SK-N-SH (cell line): Measurements from ENCODE around the gene EIF2S1. TPM values are rescaled to one million over a fixed set of nuclear protein-coding genes. Genes with fewer than 3 reads are reported as not detected.

ENCODE experiments used
- CTCF ChIA-PET: fragments of 300-600, 350-600 bp; formaldehyde crosslinking; extraction: SDS; loops from one replicate; lab custom pipeline; 2021; lab: Yijun Ruan, JAX
- POLR2A ChIA-PET: fragments of 350-600 bp; sonication (Branson Sonifier 250); formaldehyde crosslinking; extraction: SDS; loops from one replicate; lab custom pipeline; 2020; ENCODE audit warnings: antibody characterized with exemption, inconsistent platforms; lab: Yijun Ruan, JAX
- DNase-seq: peaks from one replicate; pipeline ENCODE4 v3.0.0; 2012
- H2AFZ ChIP-seq: fragments of 200-600 bp; sonication (generic); 2 replicates; pipeline ENCODE4 v1.8.1; 2016; ENCODE audit warnings: antibody characterized with exemption, mild to moderate bottlenecking, low read depth
- H3F3A ChIP-seq: fragments of 200-600 bp; sonication (generic); replicated peaks from 2 replicates; pipeline ENCODE3; 2016; ENCODE audit warnings: antibody characterized with exemption, mild to moderate bottlenecking; ENCODE audit not compliant: insufficient read depth
- H3K27ac ChIP-seq, 2 experiments: fragments of 200-500 bp in 1 of 2; fragments of 200-600 bp in 1 of 2; sonication (Bioruptor generic) in 1 of 2; sonication (generic), shearing (Covaris generic) in 1 of 2; 2 replicates each; pipeline versions ENCODE4 v1.5.1 to v1.6.1; 2014 to 2016; ENCODE audit warnings: low read depth in 2 of 2, inconsistent platforms in 1 of 2, low read length in 1 of 2, mild to moderate bottlenecking in 1 of 2, mixed read lengths in 1 of 2
- H3K27me3 ChIP-seq: fragments of 200-600 bp; sonication (generic), shearing (Covaris generic); 2 replicates; pipeline ENCODE4 v1.6.1; 2016; ENCODE audit warnings: mixed run types; ENCODE audit not compliant: insufficient read depth
- H3K36me3 ChIP-seq, 2 experiments: fragments of 200-500 bp in 1 of 2; fragments of 200-600 bp in 1 of 2; sonication (Bioruptor generic) in 1 of 2; sonication (generic) in 1 of 2; replicated peaks in 1 of 2; 2 replicates each; pipeline versions ENCODE3 to v1.5.1; 2014 to 2016; ENCODE audit warnings: low read length in 1 of 2, mild to moderate bottlenecking in 1 of 2; ENCODE audit not compliant: insufficient read depth in 2 of 2, control insufficient read depth in 1 of 2
- H3K4me1 ChIP-seq, 2 experiments: fragments of 200-500 bp in 1 of 2; fragments of 200-600 bp in 1 of 2; sonication (Bioruptor generic) in 1 of 2; sonication (generic), shearing (Covaris generic) in 1 of 2; 2 replicates each; pipeline versions ENCODE4 v1.5.1 to v1.6.1; 2014 to 2016; ENCODE audit warnings: low read depth in 1 of 2, low read length in 1 of 2, mixed run types in 1 of 2; ENCODE audit not compliant: insufficient read depth in 2 of 2, control insufficient read depth in 1 of 2
- H3K4me2 ChIP-seq: fragments of 200-600 bp; sonication (generic), shearing (Covaris generic); 2 replicates; pipeline ENCODE4 v1.6.1; 2017; ENCODE audit warnings: mixed run types
- H3K4me3 ChIP-seq, 2 experiments: fragments of 200-500 bp in 1 of 2; fragments of 200-600 bp in 1 of 2; sonication (Bioruptor generic) in 1 of 2; sonication (generic), shearing (Covaris generic) in 1 of 2; 2 replicates each; pipeline versions ENCODE4 v1.5.1 to v1.8.1; 2014 to 2016; ENCODE audit warnings: low read depth in 2 of 2, inconsistent platforms in 1 of 2, low read length in 1 of 2, mild to moderate bottlenecking in 1 of 2, mixed read lengths in 1 of 2, moderate library complexity in 1 of 2
- H3K79me2 ChIP-seq: fragments of 200-600 bp; sonication (generic); 2 replicates; pipeline ENCODE4 v1.8.1; 2017; ENCODE audit warnings: mild to moderate bottlenecking; ENCODE audit not compliant: insufficient read depth
- H3K9ac ChIP-seq: fragments of 200-600 bp; sonication (generic); 2 replicates; pipeline ENCODE4 v1.6.1; 2017; ENCODE audit warnings: mixed run types
- H3K9me2 ChIP-seq: fragments of 200-600 bp; sonication (generic); 2 replicates; pipeline ENCODE4 v1.6.1; 2017; ENCODE audit warnings: mixed run types
- H3K9me3 ChIP-seq: fragments of 200-600 bp; sonication (generic); 2 replicates; pipeline ENCODE4 v1.6.1; 2017; ENCODE audit warnings: mixed run types, mild to moderate bottlenecking, moderate library complexity
- H4K20me1 ChIP-seq: fragments of 200-600 bp; sonication (generic); 2 replicates; pipeline ENCODE4 v1.6.1; 2017; ENCODE audit warnings: mild to moderate bottlenecking, mixed run types; ENCODE audit not compliant: insufficient read depth
- EZH2phosphoT487 ChIP-seq: fragments of 200-600 bp; sonication (generic); IDR thresholded peaks from 2 replicates; pipeline ENCODE4 v1.6.1; 2017; ENCODE audit warnings: low read depth, mixed run types, mild to moderate bottlenecking, antibody characterized with exemption, moderate library complexity, borderline replicate concordance
- FOXJ3 ChIP-seq: sonication (generic); formaldehyde crosslinking; IDR thresholded peaks from 2 replicates; pipeline ENCODE4 v1.5.1; 2020; ENCODE audit warnings: mild to moderate bottlenecking, missing genetic modification reagents
- GABPA ChIP-seq: IDR thresholded peaks from 2 replicates; pipeline ENCODE4 v1.4.0; 2012; ENCODE audit warnings: low read depth, mild to moderate bottlenecking
- MXI1 ChIP-seq: IDR thresholded peaks from 2 replicates; pipeline ENCODE4 v1.6.1; 2012; ENCODE audit warnings: mild to moderate bottlenecking, low read depth, low read length, improper control_type of control experiment
- PBX3 ChIP-seq: IDR thresholded peaks from 2 replicates; pipeline ENCODE4; 2012
- POLR2AphosphoS5 ChIP-seq: IDR thresholded peaks from 2 replicates; pipeline ENCODE4 v1.6.1; 2012; ENCODE audit warnings: low read depth, low read length
- RAD21 ChIP-seq: IDR thresholded peaks from 2 replicates; pipeline ENCODE4 v1.6.1; 2012; ENCODE audit warnings: mild to moderate bottlenecking, low read length
- RXRA ChIP-seq: IDR thresholded peaks from 2 replicates; pipeline ENCODE4 v1.4.0; 2012; ENCODE audit warnings: low read depth, mild to moderate bottlenecking, borderline replicate concordance
- SMC3 ChIP-seq: IDR thresholded peaks from 2 replicates; pipeline ENCODE4 v1.6.1; 2012; ENCODE audit warnings: low read depth, low read length, improper control_type of control experiment
- TEAD4 ChIP-seq: IDR thresholded peaks from 2 replicates; pipeline ENCODE4 v1.4.0; 2012; ENCODE audit warnings: mild to moderate bottlenecking, borderline replicate concordance; ENCODE audit not compliant: insufficient read depth
- USF1 ChIP-seq: IDR thresholded peaks from 2 replicates; pipeline ENCODE4 v1.4.0; 2012; ENCODE audit warnings: low read depth, borderline replicate concordance
- WGBS: methylation state at CpG from one replicate; pipeline ENCODE4 v1.1.6; 2017; ENCODE audit warnings: low lambda C conversion rate; 5-methylcytosine and 5-hydroxymethylcytosine counted together
- polyA plus RNA-seq, 3 experiments: library from polyadenylated mRNA; depleted of rRNA; stranded (reverse); fragments of >200 nt; gene quantifications; 2 replicates each; pipeline ENCODE4 v1.2.3, GENCODE V29; 2012

EIF2S1 gene
- polyA plus RNA-seq, 1 of the 3 experiments (the other 2 are of a cell fraction): 57.2 TPM

DNA sequence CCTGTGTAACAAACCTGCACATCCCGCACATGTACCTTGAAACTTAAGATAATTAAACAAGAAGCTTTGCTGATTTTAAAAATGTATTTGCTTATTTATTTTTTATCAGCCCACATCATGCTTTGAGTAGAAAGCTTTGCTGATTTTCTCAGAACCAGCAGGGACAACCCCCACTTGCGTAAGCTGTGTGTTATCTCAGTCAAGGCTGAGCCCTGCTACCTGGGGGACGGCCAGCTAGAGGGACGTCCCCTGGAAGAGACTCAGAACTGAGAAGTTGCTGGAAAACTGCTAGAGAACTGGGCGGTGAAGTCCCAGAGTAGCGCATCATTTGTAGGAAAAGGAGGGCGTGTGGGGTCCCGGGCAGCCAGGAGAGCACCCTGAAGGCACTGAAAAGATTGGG lies 56.0 kb downstream of the EIF2S1 start:
- H3K9ac ChIP-seq: no peak overlapping the region
- no peaks in the 10 kb centered on the region for H3K27me3 ChIP-seq
- POLR2A ChIA-PET: no interaction called here
- DNase-seq: no peak
- peaks cover 7 to 10% of the 10 kb centered on the region in 2 experiments; a peak in 1 of 4 replicates for H3K4me1 ChIP-seq
- H3K4me2 ChIP-seq: no peak overlapping the region
- no peaks in the 10 kb centered on the region for H3K9me3 ChIP-seq
- H3K79me2 ChIP-seq: no peaks in the 10 kb centered on the region
- CTCF ChIA-PET: interaction anchor here (1.0 to 2.4 kb wide), 4 partner anchors 11 to 288 kb away, joined by 3 to 18 read pairs (median 4); no protein-coding TSS in a partner anchor
- no peak overlapping the region for H2AFZ ChIP-seq
- no peak overlapping the region for H3K4me3 ChIP-seq
- H3K9me2 ChIP-seq: no peaks in the 10 kb centered on the region
- peaks cover 13% of the 10 kb centered on the region for H3F3A ChIP-seq
- no peaks in the 10 kb centered on the region for H4K20me1 ChIP-seq
- H3K27ac ChIP-seq: no peak overlapping the region
- H3K36me3 ChIP-seq: no peaks in the 10 kb centered on the region
- 80% methylated on average over 8 of the region's 8 CpGs for WGBS
- no peak for TF ChIP-seq POLR2AphosphoS5
- TF ChIP-seq GABPA: no peak
- no peak for TF ChIP-seq USF1
- no peak for TF ChIP-seq FOXJ3 (CRISPR knock-in tag)
- no peak for TF ChIP-seq RXRA
- no peak for TF ChIP-seq RAD21
- TF ChIP-seq PBX3: no peak
- TF ChIP-seq MXI1: no peak

DNA sequence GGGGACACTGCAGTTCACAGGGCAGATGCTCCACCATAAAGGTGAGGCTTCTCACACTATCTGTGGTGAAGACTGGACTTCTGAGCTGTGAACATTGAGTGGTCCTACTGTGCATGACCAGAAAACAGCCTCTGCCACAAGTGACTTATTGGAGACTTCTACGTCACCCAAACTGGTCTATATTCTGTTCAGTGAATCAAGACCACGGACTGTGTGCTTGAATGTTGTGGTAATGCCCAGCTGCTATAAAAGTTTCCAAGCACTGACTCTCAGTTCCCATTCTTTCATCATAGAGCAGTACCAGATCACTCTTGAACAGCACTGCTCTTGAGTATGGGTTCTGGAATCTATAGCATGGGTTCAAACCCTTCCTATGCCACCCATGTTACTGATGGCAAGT lies 56.7 kb downstream of the EIF2S1 start:
- Histone ChIP-seq H3K9ac (no peak overlapping the region), H3K36me3 (no peaks in the 10 kb centered on the region), H3K27ac (no peak overlapping the region), H3K4me3 (no peak overlapping the region), H4K20me1 (no peaks in the 10 kb centered on the region), H3K9me3 (no peaks in the 10 kb centered on the region), H3K9me2 (no peaks in the 10 kb centered on the region), H3K4me2 (no peak overlapping the region), H3F3A (peaks cover 13% of the 10 kb centered on the region), H3K79me2 (no peaks in the 10 kb centered on the region), H3K4me1 (peaks cover 5 to 10% of the 10 kb centered on the region in 2 experiments; a peak in 1 of 4 replicates), H3K27me3 (no peaks in the 10 kb centered on the region), H2AFZ (no peak overlapping the region)
- DNase-seq: no peak
- TF ChIP-seq SMC3: no peak
- POLR2A ChIA-PET: no interaction called here
- 100% methylated on average over 2 of the region's 2 CpGs for WGBS
- CTCF ChIA-PET: interaction anchor here (1.0 to 2.4 kb wide), 5 partner anchors 10 to 250 kb away, joined by 3 to 18 read pairs (median 4); no protein-coding TSS in a partner anchor

- no peak for DNase-seq
Measured at GRCh38 chr14:67417633-67418032, 57.5 kb downstream of the EIF2S1 start.

More at GRCh38 chr14:67417633-67418032, 57.5 kb downstream of the EIF2S1 start:
- H3K4me1 ChIP-seq: 0 out of 4 replicates have a peak, but pooled peaks cover 0 to 10% of the 10 kb centered on the region in 2 experiments
- H3K27ac ChIP-seq: no peak overlapping the region
- no peaks in the 10 kb centered on the region for H3K9me3 ChIP-seq
- WGBS: 69% methylated on average over 3 of the region's 3 CpGs
- TF ChIP-seq TEAD4 (no peak), MXI1 (no peak), EZH2phosphoT487 (no peak), GABPA (no peak)
- POLR2A ChIA-PET: no interaction called here
- no peaks in the 10 kb centered on the region for H3K36me3 ChIP-seq
- H3K27me3 ChIP-seq: no peaks in the 10 kb centered on the region
- peaks cover 13% of the 10 kb centered on the region for H3F3A ChIP-seq
- H3K4me2 ChIP-seq: no peak overlapping the region
- H2AFZ ChIP-seq: no peak overlapping the region
- no peaks in the 10 kb centered on the region for H3K9me2 ChIP-seq
- H3K4me3 ChIP-seq: no peak overlapping the region
- no peaks in the 10 kb centered on the region for H4K20me1 ChIP-seq
- H3K9ac ChIP-seq: no peak overlapping the region
- no peaks in the 10 kb centered on the region for H3K79me2 ChIP-seq
- CTCF ChIA-PET: interaction anchor here (1.3 to 1.7 kb wide), 3 partner anchors 9 to 249 kb away, joined by 4 to 11 read pairs (median 7); no protein-coding TSS in a partner anchor
